H1 (cell line): ENCODE results near the gene SERPINB8. TPM values are rescaled to one million over a fixed set of nuclear protein-coding genes. Genes with fewer than 3 reads are reported as not detected.

ENCODE experiments used
- CTCF ChIA-PET: fragments of 300-600 bp; sonication (Branson Sonifier 250); formaldehyde crosslinking; loops from one replicate; lab custom pipeline; 2021; ENCODE audit not compliant: partially characterized antibody; lab: Charles Lee
- POLR2A ChIA-PET: fragments of 300-600 bp; sonication (Branson Sonifier 250); formaldehyde crosslinking; loops from one replicate; lab custom pipeline; 2021; ENCODE audit warnings: inconsistent platforms; ENCODE audit not compliant: partially characterized antibody; lab: Charles Lee
- DNase-seq, 2 experiments: peaks; one replicate each; pipeline versions ENCODE4 v3.0.0 to v3.0.0-alpha.2; 2010 to 2022; ENCODE audit warnings: low spot score in 2 of 2, low read depth in 1 of 2, mixed read lengths in 1 of 2
- FAIRE-seq: peaks from 2 replicates; lab custom pipeline; 2011; peaks lifted over from hg19 to GRCh38; lab: Jason Lieb, UNC
- H2AFZ ChIP-seq: 2 replicates; pipeline ENCODE4 v1.8.1; 2012; ENCODE audit warnings: low read length, inconsistent platforms
- H2AK5ac ChIP-seq: 2 replicates; pipeline ENCODE4 v1.6.1; 2013; ENCODE audit warnings: low read depth, low read length
- H2BK120ac ChIP-seq: replicated peaks from 2 replicates; pipeline ENCODE3; 2013; ENCODE audit warnings: low read depth, low read length, inconsistent platforms
- H2BK12ac ChIP-seq: 2 replicates; pipeline ENCODE4 v1.6.1; 2013; ENCODE audit warnings: low read depth, low read length
- H2BK15ac ChIP-seq: 2 replicates; pipeline ENCODE4 v1.6.1; 2013; ENCODE audit warnings: low read length
- H2BK20ac ChIP-seq: 2 replicates; pipeline ENCODE4 v1.6.1; 2013; ENCODE audit warnings: low read length
- H2BK5ac ChIP-seq: 2 replicates; pipeline ENCODE4 v1.6.1; 2013; ENCODE audit warnings: low read depth, low read length
- H3K14ac ChIP-seq: 2 replicates; pipeline ENCODE4 v1.6.1; 2013; ENCODE audit warnings: inconsistent platforms; ENCODE audit not compliant: insufficient read length
- H3K18ac ChIP-seq: 2 replicates; pipeline ENCODE4 v1.6.1; 2013; ENCODE audit warnings: low read length; ENCODE audit errors: extremely low read depth
- H3K23ac ChIP-seq: 2 replicates; pipeline ENCODE4 v1.6.1; 2013; ENCODE audit warnings: inconsistent platforms; ENCODE audit not compliant: insufficient read length
- H3K23me2 ChIP-seq: 2 replicates; pipeline ENCODE4 v1.6.1; 2013; ENCODE audit warnings: low read depth, low read length
- H3K27ac ChIP-seq: 2 replicates; pipeline ENCODE4 v1.6.1; 2011; ENCODE audit warnings: low read depth, low read length, inconsistent platforms
- H3K27me3 ChIP-seq, 4 experiments: replicated peaks in 1 of 4; 1 replicate in 1 of 4; 2 replicates in 3 of 4; pipeline versions ENCODE4 v1.6.1 to v1.8.1; 2011 to 2013; ENCODE audit warnings: low read length in 3 of 4, mild to moderate bottlenecking in 3 of 4, inconsistent platforms in 2 of 4, mixed read lengths in 2 of 4, moderate library complexity in 1 of 4; ENCODE audit not compliant: control insufficient read depth in 3 of 4, insufficient read depth in 3 of 4; ENCODE audit errors: extremely low read depth in 1 of 4
- H3K36me3 ChIP-seq, 4 experiments: 2 replicates each; pipeline versions ENCODE4 v1.6.1 to v1.8.1; 2011 to 2013; ENCODE audit warnings: mild to moderate bottlenecking in 4 of 4, low read length in 3 of 4, moderate library complexity in 2 of 4, control low read depth in 1 of 4, inconsistent platforms in 1 of 4; ENCODE audit not compliant: insufficient read depth in 4 of 4, control insufficient read depth in 2 of 4
- H3K4ac ChIP-seq: replicated peaks from 2 replicates; pipeline ENCODE3; 2013; ENCODE audit warnings: low read length, low read depth, mixed read lengths, inconsistent platforms; ENCODE audit not compliant: insufficient read length
- H3K4me1 ChIP-seq, 4 experiments: replicated peaks in 1 of 4; 1 replicate in 1 of 4; 2 replicates in 3 of 4; pipeline versions ENCODE4 v1.6.1 to v1.8.1; 2011 to 2013; ENCODE audit warnings: low read length in 3 of 4, inconsistent platforms in 2 of 4, mixed read lengths in 1 of 4; ENCODE audit not compliant: insufficient read depth in 4 of 4, control insufficient read depth in 3 of 4
- H3K4me2 ChIP-seq, 2 experiments: 2 replicates each; pipeline versions ENCODE4 v1.6.1 to v1.8.1; 2011 to 2013; ENCODE audit warnings: low read depth in 2 of 2, low read length in 2 of 2, control low read depth in 1 of 2, inconsistent platforms in 1 of 2, mild to moderate bottlenecking in 1 of 2; ENCODE audit not compliant: insufficient read depth in 1 of 2
- H3K4me3 ChIP-seq, 4 experiments: fragments of 200-600, 300-600 bp in 1 of 4; sonication (generic), shearing (Covaris generic), sonication (Bioruptor Twin) in 1 of 4; 2 replicates each; pipeline versions ENCODE4 v1.5.1 to v1.8.1; 2011 to 2016; ENCODE audit warnings: low read length in 4 of 4, low read depth in 3 of 4, control low read depth in 2 of 4, inconsistent platforms in 2 of 4, mild to moderate bottlenecking in 2 of 4, mixed read lengths in 1 of 4, moderate library complexity in 1 of 4; ENCODE audit not compliant: insufficient read depth in 2 of 4; ENCODE audit errors: extremely low read depth in 1 of 4
- H3K56ac ChIP-seq: replicated peaks from 2 replicates; pipeline ENCODE3; 2013; ENCODE audit warnings: low read depth, mild to moderate bottlenecking, mixed read lengths, low read length, inconsistent platforms; ENCODE audit not compliant: insufficient read length
- H3K79me1 ChIP-seq: 2 replicates; pipeline ENCODE4 v1.6.1; 2013; ENCODE audit warnings: low read depth, low read length, control low read depth
- H3K79me2 ChIP-seq, 2 experiments: 2 replicates each; pipeline versions ENCODE4 v1.6.1 to v1.8.1; 2012 to 2013; ENCODE audit warnings: low read length in 2 of 2, mild to moderate bottlenecking in 2 of 2, inconsistent platforms in 1 of 2; ENCODE audit not compliant: insufficient read depth in 2 of 2, control insufficient read depth in 1 of 2
- H3K9ac ChIP-seq, 4 experiments: replicated peaks in 1 of 4; 1 replicate in 1 of 4; 2 replicates in 3 of 4; pipeline versions ENCODE4 v1.6.1 to v1.8.1; 2011 to 2013; ENCODE audit warnings: low read depth in 3 of 4, low read length in 3 of 4, control low read depth in 2 of 4, mild to moderate bottlenecking in 2 of 4, moderate library complexity in 2 of 4, inconsistent platforms in 1 of 4; ENCODE audit errors: extremely low read depth in 1 of 4
- H3K9me3 ChIP-seq, 2 experiments: 2 replicates each; pipeline versions ENCODE4 v1.6.1 to v1.8.1; 2012 to 2013; ENCODE audit warnings: mild to moderate bottlenecking in 2 of 2, moderate library complexity in 2 of 2, control low read depth in 1 of 2, inconsistent platforms in 1 of 2, low read depth in 1 of 2, low read length in 1 of 2, mixed read lengths in 1 of 2; ENCODE audit not compliant: insufficient read depth in 2 of 2
- H4K20me1 ChIP-seq, 2 experiments: replicated peaks in 1 of 2; 2 replicates each; pipeline versions ENCODE3 to v1.8.1; 2011 to 2013; ENCODE audit warnings: inconsistent platforms in 2 of 2, low read length in 2 of 2, mild to moderate bottlenecking in 1 of 2; ENCODE audit not compliant: insufficient read depth in 2 of 2, control insufficient read depth in 1 of 2
- H4K5ac ChIP-seq: 2 replicates; pipeline ENCODE4 v1.6.1; 2013; ENCODE audit warnings: low read length, low read depth, mixed read lengths, inconsistent platforms; ENCODE audit not compliant: insufficient read length
- H4K8ac ChIP-seq: 2 replicates; pipeline ENCODE4 v1.8.0; 2013; ENCODE audit warnings: mild to moderate bottlenecking, moderate library complexity, low read length, inconsistent platforms; ENCODE audit not compliant: insufficient read depth; ENCODE audit errors: extremely low read depth
- H4K91ac ChIP-seq: replicated peaks from 2 replicates; pipeline ENCODE3; 2013; ENCODE audit warnings: low read length, mixed read lengths, inconsistent platforms; ENCODE audit not compliant: insufficient read length
- BCL11A ChIP-seq, 2 experiments: IDR thresholded peaks; one replicate each; pipeline ENCODE4 v1.6.1; 2011; ENCODE audit warnings: low read depth in 2 of 2, low read length in 2 of 2, mild to moderate bottlenecking in 2 of 2
- CEBPB ChIP-seq: IDR thresholded peaks from 2 replicates; pipeline ENCODE4 v1.6.1; 2012; ENCODE audit warnings: low read depth, low read length
- TAF1 ChIP-seq: IDR thresholded peaks from 2 replicates; pipeline ENCODE4 v1.6.1; 2011; ENCODE audit warnings: mild to moderate bottlenecking, low read depth, low read length
- WGBS, 2 experiments: shearing (Covaris generic) in 1 of 2; methylation state at CpG; one replicate each; pipeline versions ENCODE4 v1.1.6 to v1.1.7; 2013 to 2015; ENCODE audit warnings: low lambda C conversion rate in 2 of 2, mixed read lengths in 2 of 2, inconsistent platforms in 1 of 2, low coverage in 1 of 2, missing lambda C conversion rate in 1 of 2; ENCODE audit not compliant: insufficient replicate concordance in 2 of 2, insufficient coverage in 1 of 2, insufficient read length in 1 of 2; ENCODE audit errors: extremely low coverage in 1 of 2, missing lambda C conversion rate in 1 of 2; 5-methylcytosine and 5-hydroxymethylcytosine counted together
- polyA plus RNA-seq, 7 experiments: library from polyadenylated mRNA; depleted of rRNA in 3 of 7; stranded (reverse) in 5 of 7; unstranded in 2 of 7; fragments of >200 nt in 5 of 7; fragments of 200-250 nt in 2 of 7; gene quantifications; 1 replicate in 5 of 7; 2 replicates in 1 of 7; 4 replicates in 1 of 7; pipeline versions ENCODE4 v1.2.1 to v1.2.3, GENCODE V29; 2011 to 2013; ENCODE audit warnings: missing spikeins in 2 of 7, mixed read lengths in 2 of 7
- total RNA-seq: library from RNA; stranded (reverse); fragmentation: NEBNext Ultra II Directional; extraction: Animal tissue kit (Norgen Biotek cat#: 25700); gene quantifications from 2 replicates; pipeline ENCODE4 v1.2.1, GENCODE V29; 2021

Gene SERPINB8
- total and polyA plus RNA-seq, 2 of the 8 experiments (the other 6 are each of a cell fraction or from before 2014, with no cell fraction given), result 0.42 to 1.2 TPM

DNA sequence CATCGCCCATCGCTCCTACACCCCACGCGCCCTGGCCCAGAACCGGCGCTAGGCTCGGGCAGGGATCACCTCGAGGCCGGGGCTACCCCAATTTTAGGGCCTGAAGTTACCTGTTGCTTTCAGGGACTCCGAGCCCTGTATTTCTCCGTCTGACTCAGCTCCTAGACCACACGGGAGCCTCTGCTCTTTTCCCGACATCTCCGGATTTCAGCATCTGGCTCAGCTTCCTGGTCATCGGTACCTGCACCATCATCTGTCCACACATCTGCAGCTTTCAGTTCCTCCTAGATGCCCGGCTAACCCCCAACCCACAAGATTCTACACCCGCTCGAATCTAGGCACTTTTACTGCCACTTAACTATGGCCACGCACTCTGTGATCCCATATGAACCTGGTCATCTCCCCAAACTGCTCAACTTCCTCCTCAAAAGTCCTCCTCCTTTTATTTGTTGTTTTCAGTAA is 32.9 kb upstream of the SERPINB8 start:
- no peak overlapping the region for H3K9ac ChIP-seq
- H3K27me3 ChIP-seq, result peaks cover 3 to 19% (median 13%) of the 10 kb centered on the region in 4 experiments
- no peak overlapping the region for H2BK120ac ChIP-seq
- no peaks in the 10 kb centered on the region for H4K20me1 ChIP-seq
- no peak overlapping the region for H4K91ac ChIP-seq
- peak overlapping the region; percentile 97; the same call in 1 of the 2 replicates for H2BK15ac ChIP-seq
- no peaks in the 10 kb centered on the region for H3K79me2 ChIP-seq
- H3K79me1 ChIP-seq, result no peaks in the 10 kb centered on the region
- H2AK5ac ChIP-seq, result no peak overlapping the region
- H3K9me3 ChIP-seq, result no peaks in the 10 kb centered on the region
- H2BK20ac ChIP-seq, result no peak overlapping the region
- peak overlapping the region; percentile 88 for H2AFZ ChIP-seq
- WGBS, 2 experiments, result 56% methylated on average over 19 of the region's 19 CpGs; no CpG with 5 or more reads in 1 of the 2 experiments
- H3K4me3 ChIP-seq, result peak overlapping the region; percentile 41 to 74 (median 56)
- no peaks in the 10 kb centered on the region for H3K36me3 ChIP-seq
- H3K23ac ChIP-seq, result no peak overlapping the region
- H4K8ac ChIP-seq, result peak overlapping the region; percentile 80; the same call in 1 of the 2 replicates
- H3K18ac ChIP-seq, result 0 out of 2 replicates have a peak overlapping the region, but pooled peaks have one; percentile 14
- H3K56ac ChIP-seq, result no peak overlapping the region
- POLR2A ChIA-PET, result no interaction called here
- H4K5ac ChIP-seq, result no peak overlapping the region
- DNase-seq, result no peak
- 0 out of 7 replicates have a peak, but pooled peaks cover 0 to 3% (median 0%) of the 10 kb centered on the region in 4 experiments for H3K4me1 ChIP-seq
- H2BK5ac ChIP-seq, result no peak overlapping the region
- peaks cover 8% of the 10 kb centered on the region; the same call in 1 of the 2 replicates for H3K23me2 ChIP-seq
- H3K4ac ChIP-seq, result no peak overlapping the region
- FAIRE-seq, result no peak
- 0 out of 2 replicates have a peak, but pooled peaks have one; percentile 2 for TF ChIP-seq TAF1
- TF ChIP-seq CEBPB, result no peak
- TF ChIP-seq BCL11A (IDR thresholded peaks at IDR 0.05; ENCODE audit: low read depth in 2 of 2, low read length in 2 of 2), result no peak
- TF ChIP-seq, all 59 proteins: peak for 1
- Histone ChIP-seq H3K14ac (no peak overlapping the region), H3K4me2 (peak overlapping the region; percentile 57 to 89), H3K27ac (no peak overlapping the region), H2BK12ac (no peak overlapping the region)
- CTCF ChIA-PET, result interaction anchor here (0.6 to 5.5 kb wide), 34 partner anchors 9 to 1410 kb away, joined by 3 to 35 read pairs (median 5); partner anchors contain the start of gene SERPINB10
